GM12874 (cell line): Measurements from ENCODE around the gene HOXC11.

ENCODE experiments used
- CTCF ChIP-seq: IDR thresholded peaks from 2 replicates; pipeline ENCODE4 v1.5.1; 2011; ENCODE audit warnings: low read depth, mild to moderate bottlenecking, control low read depth, low read length, moderate library complexity; ENCODE audit not compliant: insufficient read depth

The HOXC11 gene

DNA sequence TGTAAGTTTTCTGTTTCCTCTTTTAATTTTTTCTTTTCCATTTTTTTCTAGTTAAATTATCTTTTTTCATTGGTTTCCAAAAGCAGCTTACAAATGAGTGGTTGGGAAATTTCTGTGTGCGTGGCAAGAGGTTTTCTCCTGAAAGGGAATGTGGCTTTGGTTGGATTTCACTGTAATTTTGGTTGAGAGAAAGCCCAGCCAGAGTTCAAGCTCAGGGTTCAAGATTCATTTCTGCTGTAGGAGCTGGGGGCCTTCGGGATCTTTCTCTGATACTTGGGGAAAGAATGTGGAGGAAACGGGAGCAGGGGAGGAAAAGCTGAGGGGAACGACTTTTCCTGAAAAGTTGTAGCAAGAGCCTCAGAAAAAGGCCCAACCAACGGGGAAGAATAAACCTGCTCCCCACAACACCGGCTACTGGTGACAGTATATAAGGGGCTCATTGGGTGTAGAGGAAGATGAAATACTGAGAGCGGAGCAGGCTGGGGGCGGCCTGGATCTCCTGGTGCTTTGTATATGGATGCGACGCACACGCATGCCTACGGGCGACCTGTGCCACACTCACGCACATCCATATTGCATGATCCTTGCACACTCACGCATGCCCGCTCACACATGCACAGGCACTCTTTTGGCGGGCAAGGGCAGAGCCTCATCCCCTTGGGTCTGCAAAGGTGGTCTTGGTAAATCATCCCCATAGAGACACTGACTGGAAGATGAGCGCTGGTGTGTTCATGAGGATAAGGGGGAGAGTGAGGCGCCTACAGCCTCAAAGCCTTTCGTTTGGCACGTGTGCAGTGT, 14.0 kb downstream of the HOXC11 start:
- TF ChIP-seq CTCF = no peak

GRCh38 chr12:53987787-53988230, 14.9 kb downstream of the HOXC11 start:
- TF ChIP-seq CTCF = no peak

DNA sequence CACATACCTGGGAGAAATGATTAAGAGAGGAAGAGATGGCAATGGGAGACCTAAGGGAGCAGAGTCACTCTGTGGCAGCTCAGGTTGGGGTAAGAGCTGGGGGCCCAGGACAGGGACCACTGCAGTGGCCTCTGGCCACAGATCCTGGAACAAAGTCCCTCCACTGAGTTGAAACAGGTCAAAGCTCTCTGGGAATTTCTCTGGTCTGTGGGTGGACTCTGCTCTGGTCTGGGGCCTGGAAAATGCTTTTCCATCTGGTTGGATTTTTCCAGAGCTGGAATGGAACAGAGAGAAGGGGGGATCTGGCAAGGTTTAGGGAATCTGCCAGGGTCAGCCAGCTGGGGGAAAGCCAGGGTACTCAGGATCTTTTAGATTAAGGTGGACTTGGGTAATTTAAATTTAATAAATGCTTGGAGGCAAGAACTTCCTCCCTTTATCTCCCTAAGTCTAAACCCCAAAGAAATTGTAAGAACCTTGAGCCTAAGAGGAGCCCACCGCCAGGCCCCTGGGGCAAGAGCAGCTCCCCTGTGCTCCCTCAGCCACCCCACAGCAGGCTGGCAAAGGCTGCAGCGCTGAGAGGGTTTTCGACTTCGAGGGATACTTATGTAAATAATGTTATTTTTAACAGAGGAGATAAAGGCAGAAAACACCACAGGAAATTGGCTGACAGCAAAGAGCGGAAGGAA, 15.8 kb downstream of the HOXC11 start:
- TF ChIP-seq CTCF = no peak

- TF ChIP-seq CTCF = peak; percentile 49
Measured at GRCh38 chr12:53989227-53990113, 16.5 kb downstream of the HOXC11 start.

DNA sequence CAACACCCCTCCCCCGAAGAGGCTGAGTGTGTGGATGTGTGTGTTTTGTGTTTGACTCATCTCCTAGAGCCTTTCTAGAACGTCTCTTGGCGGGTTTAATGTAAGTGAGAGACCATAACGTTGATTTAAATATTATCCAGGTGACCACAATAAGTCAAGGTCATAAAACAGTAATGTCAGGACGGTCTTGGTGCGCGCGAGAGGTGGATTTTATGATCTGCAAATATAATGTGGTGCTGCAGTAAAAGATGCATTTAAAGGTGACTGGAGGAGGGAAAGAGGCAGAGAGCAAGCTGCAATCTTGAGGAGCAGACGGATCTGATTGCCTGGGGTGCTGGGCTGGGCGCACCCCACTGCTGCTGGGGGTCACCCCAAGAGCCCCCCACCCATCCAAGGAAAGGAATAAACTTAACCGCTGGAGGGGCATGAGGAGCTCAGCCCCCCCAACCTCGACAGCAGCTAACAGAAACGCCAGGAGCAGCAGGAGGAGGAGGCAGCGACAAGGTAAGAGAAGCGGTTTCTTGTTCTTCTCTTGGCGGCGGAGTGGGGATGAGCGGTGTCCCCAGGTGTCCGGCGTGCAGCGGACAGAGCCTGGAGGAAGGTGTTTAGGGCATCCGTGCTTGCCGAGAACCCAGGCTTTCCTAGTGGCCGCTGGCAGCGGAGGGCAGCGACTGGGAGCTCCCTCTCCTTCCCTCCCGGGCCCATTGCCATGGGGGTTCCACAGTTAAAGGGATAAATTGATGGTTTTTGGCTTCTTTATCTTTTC, 17.6 kb downstream of the HOXC11 start:
- TF ChIP-seq CTCF = no peak

GRCh38 chr12:53991077-53991460, 18.1 kb downstream of the HOXC11 start:
- no peak for TF ChIP-seq CTCF
